ENCODE results near the gene CHEK1.

CHEK1 gene

DNA sequence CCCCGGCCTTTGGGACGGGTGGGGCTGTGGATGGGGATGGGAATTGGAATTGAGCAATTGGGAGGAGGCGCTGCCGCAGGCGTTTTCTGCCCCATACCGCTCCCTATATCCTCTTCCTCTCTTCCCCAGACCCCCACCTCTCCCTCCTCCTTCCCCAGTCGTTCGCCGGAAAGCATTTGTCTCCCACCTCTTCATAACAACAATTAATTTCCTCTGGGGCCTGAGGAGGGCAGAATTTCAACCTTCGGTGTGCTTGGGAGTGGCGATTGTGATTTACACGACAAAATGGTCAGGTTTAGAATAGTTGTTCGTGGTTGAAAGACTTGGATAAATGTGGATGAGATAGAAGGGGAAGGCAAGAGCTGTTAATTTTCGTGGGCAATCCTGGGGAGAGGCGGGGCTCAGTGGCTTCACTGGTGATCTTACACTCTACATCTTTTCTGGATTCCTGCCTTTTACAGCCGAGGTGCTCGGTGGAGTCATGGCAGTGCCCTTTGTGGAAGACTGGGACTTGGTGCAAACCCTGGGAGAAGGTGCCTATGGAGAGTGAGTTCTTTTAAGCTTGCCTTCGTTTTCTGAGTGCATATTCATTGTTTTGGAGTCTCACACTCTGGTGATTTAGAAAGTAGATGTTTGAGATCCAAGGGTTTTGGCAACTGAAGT is 1.5 kb downstream of the CHEK1 start:
- peak; percentile 90 for DNase-seq

DNA sequence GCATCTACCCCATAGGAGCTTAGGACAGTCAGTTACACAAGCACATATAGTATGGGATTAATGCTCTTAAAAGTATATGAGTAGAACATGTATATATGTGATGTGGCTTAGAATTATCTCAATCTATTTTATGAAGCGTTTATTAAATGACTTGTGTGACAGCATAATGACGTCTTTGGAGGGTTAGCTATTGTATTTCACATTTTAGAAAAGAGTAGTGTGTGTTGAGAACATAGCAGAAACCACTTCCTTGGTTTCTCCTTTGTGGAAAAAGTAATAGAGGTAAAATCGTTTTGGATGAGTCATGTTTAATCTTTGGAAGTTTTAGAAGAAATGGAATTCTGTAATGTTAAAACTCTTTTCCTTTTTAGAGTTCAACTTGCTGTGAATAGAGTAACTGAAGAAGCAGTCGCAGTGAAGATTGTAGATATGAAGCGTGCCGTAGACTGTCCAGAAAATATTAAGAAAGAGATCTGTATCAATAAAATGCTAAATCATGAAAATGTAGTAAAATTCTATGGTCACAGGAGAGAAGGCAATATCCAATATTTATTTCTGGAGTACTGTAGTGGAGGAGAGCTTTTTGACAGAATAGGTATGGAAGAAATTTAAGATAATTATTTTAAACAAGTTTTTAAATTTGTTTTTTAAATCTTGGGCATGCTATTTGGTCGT is 2.4 kb downstream of the CHEK1 start:
- DNase-seq = no peak

DNA sequence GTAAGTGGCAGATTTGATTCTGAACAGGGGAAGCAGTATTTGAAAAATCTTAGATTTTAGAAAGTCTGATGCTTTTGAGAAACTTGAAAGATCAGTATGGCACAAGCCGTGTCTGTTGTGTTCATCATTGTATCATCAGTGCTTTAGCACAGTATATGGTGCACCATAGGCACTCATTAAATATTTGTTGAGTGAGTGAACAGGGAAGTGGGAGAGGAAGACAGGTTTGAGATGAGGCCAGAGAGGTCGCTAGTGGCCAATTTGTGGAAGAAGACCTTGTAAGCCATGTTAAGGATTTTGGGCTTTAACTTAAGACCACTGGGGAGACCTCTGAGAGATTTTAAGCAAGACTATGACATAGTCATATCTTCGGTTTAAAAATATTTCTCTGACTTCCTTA is 12.9 kb downstream of the CHEK1 start:
- no peak for DNase-seq

DNA sequence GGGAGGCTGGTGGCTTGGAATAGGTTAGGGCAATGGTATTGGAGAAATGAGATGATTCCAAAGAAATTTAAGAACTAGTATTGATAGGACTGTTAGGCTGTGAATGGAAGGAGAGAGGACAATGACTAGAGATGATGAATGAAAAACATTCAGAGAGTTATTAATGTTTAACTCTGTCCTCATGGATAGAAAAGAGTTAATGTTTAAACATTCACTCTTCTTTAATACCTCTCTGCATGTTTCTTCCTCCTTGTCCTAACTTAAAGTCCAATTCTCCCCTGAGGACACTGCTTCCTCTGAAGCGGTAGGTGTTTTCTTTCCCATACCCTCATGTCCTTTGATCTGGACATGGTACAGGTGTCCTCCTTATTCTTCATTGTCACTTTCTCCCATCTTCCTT is 13.4 kb downstream of the CHEK1 start:
- no peak for DNase-seq

DNA sequence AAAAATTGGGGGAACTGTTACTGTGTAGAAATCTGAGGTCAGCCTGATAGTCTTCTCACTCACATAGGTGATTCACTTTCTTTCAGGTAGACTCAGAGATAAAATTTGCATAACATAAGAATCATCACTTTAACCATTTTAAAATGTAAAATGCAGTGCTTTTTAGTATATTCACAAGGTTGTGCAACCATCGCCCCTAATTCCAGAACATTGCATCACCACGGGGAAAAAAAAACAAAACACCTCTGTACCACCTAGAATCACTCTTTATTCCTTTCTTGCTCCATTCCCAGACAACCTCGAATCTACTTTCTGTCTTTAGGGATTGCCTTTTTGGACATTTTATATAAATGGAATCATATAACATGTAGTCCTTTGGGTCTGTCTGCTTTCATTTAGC is 20.9 kb downstream of the CHEK1 start:
- no peak for DNase-seq

DNA sequence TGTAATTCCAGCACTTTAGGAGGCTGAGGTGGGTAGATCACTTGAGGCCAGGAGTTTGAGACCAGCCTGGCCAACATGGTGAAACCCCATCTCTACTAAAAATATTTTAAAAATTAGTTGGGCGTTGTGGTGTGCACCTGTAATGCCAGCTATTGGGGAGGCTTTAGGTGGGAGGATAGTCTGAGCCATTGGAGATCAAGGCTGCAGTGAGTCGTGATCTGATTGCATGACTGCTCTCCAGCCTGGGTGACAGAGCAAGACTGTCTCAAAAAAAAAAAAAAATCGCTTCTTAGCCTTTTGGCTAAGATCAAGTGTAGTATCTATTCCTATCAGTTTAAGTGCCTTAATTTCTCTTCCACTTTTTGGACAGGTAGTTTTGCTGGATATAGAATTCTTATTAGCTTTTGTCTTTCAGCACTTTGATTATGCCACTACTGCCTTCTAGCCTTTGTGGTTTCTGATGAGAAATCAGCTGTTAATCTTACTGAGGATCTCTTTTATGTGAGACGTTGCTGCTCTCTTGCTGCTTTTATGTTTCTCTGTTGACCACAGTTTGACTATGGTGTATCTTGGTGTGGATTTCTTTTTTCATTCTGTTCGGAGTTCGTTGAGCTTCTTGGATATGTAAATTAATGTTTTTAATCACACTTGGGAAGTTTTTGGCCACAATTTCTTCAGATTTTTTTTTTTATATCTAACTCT is 24.7 kb downstream of the CHEK1 start:
- no peak for DNase-seq

DNA sequence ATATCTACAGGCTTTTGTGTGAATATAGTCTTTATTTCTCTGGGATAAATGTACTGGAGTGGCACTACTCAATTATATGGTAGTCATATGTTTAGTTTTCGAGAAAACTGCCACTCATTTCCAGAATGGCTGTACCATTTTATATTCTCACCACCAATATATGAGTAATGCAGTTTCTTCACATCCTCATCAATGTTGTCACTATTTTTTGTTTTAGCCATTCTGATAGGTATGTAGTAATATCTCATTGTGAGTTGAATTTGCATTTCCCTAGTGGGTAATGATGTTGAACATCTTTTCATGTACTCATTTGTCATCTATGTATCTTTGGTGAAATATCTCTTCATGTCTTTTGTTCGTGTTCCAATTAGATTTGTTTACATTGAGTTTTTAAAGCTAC is 37.7 kb downstream of the CHEK1 start:
- DNase-seq = no peak

DNA sequence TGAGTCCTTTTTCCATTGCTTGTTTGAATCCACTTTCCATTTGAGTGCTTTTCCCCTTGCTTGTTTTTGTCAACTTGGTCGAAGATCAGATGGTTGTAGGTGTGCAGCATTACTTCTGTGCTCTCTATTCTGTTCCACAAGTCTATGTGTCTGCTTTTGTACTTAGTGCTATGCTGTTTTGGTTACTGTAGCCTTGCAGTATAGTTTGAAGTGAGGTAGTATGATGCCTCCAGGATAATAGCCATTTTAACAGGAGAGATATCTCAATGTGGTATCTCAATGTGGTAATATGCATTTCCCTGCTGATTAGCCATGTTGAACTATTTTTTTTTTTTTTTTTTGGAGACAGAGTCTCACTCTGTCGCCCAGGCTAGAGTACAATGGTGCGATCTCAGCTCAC is 38.9 kb downstream of the CHEK1 start:
- DNase-seq = no peak

DNA sequence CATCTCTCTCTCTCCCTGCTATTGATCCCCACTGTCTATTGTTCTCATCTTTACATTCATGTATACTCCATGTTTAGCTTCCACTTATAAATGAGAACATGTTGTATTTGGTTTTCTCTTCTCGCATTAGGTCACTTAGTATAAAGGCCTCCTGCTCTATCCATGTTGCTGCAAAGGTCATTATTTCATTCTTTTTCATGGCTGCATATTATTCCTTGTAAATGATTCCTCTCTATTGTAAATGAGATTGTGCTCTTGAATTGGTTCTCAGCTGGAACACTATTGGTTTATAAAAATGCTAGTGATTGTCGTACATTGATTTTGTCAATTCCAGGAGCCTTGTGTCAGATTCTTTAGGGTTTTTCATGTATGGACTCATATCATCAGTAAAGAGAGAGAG is 42.2 kb downstream of the CHEK1 start:
- no peak for DNase-seq

DNA sequence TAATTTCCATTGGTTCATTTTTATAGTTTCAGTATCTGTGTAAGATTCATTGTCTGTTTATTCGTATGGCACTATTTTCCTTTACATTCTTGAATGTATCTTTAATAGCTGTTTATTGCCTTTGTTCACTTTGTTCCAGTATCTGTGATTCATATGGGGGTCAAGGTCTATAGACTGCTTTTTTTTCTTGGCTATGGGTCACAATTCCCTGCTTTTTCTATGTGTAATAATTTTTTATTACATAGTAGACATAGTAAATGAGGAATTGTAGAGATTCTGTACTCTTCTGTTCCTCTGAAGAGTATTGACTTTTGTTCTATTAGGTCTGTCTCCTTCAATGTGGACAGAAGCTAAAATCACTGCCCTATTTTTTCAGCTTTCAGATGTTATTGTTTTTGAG is 45.2 kb downstream of the CHEK1 start:
- DNase-seq = no peak

DNA sequence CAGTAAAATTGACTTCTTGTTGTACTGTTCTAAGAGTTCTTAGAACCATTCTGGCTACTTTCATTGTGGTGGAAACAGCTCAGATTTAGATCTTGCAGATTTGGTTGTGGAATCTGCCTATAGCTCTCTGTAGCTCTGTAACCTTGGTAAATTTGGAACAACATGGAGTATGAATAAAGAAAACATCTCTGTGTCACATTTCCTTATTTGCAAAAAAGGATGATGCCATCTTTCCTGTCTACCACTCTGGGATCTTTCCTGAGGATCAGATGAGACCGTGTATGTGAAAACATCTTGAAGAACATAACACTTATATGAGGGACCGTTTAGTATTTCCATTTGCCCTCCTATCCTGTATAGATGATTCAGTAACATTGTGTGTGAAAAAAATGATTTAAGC is 46.6 kb downstream of the CHEK1 start:
- DNase-seq = no peak

DNA sequence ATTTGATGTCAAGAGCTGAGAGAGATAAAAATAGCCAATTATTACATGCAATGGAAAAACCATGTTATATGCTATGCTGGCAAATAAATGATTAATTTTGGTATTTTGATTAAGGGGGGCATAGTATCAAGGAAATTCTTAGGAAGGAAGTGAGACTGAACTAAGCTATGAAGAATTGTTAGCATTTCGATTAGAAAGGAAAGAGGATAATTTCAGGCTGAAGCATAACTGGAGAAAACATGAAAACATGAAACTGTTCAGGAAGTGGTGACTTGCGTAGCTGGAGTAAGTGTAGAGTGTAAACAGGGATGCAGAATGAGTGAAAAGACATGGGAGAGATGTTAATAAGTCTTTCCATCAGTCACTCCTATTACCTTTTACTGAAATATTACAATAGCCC is 49.2 kb downstream of the CHEK1 start:
- no peak for DNase-seq

DNA sequence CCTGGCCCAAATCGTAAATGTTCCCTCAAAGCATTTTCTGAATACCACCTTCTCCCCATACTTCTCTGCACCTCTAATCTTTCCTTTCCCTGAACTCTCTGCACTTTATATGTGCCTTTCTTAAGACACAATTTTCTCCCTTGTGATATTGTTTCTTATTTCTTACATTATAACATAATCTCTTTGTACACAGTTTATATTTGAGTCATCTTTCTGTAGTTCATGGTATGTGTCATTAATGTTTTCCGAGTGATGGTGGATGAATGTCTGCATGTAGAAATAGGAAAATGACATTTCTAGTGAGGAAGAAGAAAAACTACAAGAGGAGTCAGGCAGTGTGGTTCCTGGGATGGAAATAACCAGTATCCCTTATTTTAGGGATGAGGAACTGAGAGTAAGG is 50.2 kb downstream of the CHEK1 start:
- DNase-seq = no peak

DNA sequence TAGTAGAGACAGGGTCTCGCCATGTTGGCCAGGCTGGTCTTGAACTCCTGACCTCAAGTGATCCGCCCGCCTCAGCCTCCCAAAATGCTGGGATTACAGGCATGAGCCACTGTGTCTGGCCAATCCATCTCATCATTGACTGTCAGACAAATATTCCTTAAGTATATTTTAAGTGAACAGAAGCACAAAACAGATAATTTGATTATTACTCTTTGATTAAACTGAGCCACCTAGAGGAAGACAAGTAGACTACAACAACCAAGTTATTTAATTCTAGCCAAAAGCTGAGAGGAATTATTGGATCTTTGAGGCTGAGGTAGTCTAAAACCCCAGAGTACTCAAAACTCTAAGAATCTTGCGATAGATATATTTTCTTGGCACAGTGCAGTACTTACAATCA is 54.4 kb downstream of the CHEK1 start:
- DNase-seq = no peak

DNA sequence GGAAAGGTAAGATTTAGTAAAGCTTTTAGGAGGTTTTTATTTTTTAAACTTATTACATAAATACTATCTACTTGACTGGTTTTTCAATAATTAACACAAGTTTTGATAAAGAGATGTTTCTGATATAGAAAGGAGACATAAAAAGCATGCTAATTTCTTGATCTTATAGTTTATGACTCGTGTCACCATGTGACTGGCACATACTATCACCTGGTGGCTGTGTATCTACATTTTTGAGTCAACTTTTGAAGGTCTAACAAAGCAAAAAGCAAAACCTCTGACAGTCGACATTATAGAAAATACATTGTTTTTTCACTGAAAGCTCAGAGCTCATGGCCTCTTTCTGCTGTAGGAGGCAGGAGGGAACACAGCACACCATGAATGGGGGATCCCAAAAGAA is 54.9 kb downstream of the CHEK1 start:
- no peak for DNase-seq

DNA sequence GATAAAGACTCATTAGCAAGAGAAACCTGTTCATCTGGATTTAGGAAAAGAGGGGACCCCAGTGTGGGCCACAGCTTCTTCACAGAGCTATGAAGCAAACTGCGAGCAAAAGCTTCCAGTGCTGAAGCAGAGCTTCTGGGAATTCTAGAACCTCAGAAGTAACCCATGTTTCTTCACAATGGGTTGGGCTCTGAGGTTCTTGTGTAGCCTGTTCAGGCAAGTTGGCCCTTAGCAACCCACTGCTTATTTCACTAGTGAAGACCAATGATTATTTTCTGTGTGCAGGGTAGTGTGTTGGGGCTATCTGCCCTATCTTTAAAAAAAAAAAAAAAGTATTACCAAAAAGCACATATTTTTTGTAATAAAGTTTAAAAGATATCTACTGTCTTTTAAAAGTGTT is 55.8 kb downstream of the CHEK1 start, which contains the start of gene ACRV1:
TSS of gene ACRV1 (minus strand) at position 101 of the 400 bp plus-strand sequence. CDS start at position 34, 67 bp downstream.
- no peak for DNase-seq

DNA sequence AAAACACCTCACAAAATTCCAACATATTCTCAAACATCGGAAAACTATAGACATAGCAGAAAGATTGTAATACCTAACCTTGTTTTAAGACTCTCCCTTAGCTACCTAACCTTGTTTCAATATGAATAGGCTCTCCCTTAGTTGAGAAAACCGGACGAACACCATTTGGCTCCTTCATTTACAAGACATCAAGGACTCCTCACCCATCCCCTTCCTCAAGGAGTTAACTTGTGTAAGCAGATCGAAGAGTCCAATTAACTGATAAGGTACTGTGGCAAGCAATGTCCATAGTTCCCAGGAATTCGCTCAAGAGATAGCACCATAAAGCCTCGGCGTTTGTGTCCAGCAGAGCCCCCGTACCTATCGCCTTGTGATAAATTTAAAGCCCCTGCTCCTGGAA is 60.3 kb downstream of the CHEK1 start:
- DNase-seq = no peak

DNA sequence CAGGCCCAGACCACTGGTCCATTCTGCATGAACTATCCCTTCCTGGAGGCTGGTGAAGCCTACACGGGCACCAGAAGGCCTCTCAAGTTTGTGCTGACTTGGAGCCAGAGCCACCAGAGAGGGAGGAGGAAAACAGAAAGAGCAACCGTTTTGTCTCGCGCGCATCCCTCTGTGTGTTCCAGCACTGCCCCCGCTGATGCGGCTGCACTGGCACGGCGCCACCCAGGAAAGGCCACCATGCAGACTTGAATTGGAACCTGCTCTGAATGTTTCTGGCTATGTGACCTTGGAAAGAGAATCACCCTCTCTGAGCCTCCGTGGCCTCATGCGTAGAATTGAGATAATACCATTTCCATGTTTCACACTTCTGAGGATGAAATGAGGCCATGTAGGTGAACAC is 63.1 kb downstream of the CHEK1 start:
- DNase-seq = no peak

DNA sequence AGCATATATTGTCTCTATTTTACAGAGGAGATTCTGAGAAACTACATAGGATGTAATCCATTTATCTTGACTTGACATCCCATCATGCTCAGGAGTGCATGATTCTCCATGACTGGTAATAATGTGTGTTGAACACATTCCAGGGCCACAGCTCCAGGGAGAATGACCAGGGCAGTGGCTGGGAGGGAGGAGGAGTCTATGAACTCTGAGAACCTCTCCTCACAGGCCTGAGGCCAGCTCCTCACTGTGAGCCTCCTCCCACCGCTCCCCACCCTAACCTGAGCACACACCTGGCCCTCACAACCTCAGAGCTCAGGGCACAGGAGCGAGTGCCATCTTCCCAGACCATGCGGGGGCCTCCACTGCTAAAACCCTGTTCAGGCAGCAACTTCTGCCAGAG is 63.7 kb downstream of the CHEK1 start:
- no peak for DNase-seq

DNA sequence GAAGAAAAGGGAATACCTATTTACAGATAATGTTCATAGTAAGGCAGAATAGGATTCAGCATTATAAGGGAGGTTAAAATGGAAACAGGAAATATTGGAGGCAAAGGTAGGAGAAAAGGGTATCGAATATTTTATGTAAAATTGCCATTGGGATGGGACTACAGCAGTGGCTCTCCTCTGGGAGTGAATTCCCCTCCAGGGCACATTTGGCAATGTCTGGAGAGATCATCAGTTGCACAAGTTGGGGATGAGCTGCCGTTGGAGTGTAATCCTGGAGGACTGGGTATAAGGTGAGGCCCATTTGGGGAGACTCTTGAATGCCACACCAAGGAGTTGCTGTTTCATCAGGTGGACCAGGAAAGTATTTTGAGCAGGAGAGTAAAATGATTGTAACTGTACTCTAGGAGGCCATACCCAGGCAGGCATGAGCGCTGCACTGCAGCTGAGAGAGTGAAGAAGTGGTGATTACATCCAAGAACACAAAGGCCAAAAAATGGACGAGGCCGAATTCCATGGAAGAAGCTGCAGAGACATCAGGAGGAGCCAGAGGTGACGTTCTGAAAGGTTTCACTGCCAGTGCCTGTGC is 64.4 kb downstream of the CHEK1 start:
- DNase-seq = no peak

DNA sequence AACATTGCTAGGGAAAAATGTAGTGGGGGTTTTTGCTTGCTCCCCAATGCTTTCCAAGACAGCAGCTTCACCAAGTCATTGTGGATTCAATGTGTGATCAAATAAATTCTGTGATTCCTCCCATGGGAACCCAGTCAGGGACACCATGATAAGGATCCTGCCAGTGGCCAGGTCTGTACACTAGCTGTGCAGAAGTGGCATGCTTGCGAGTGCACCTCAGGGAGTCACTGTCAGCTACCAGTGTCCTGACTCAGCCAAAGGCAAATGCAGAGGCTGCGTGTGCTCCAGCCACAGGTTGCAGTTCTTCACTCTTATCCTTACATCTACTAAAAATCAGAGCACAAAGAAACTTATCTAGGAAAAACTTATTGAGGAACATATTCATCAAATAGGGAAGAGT is 65.0 kb downstream of the CHEK1 start:
- no peak for DNase-seq

DNA sequence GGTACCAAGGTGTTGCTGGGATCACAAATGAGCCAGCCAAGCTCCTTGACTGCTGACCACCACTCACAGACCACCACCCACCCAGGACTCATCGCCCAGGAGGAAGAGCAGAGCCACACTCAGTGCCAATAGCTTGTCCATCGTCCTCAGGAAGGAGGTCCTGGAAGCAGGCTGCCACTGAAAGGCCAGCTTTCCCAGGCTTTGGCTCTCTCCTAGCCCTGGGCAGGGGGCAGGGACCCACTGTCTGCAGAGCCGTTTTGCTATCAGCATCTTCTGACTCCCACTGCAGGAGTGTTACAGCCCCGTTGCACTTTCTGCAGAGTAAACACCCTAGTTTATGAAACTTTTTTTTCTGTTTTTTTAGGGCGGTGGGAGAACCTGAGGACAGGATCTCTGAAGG is 67.9 kb downstream of the CHEK1 start:
- DNase-seq = no peak

DNA sequence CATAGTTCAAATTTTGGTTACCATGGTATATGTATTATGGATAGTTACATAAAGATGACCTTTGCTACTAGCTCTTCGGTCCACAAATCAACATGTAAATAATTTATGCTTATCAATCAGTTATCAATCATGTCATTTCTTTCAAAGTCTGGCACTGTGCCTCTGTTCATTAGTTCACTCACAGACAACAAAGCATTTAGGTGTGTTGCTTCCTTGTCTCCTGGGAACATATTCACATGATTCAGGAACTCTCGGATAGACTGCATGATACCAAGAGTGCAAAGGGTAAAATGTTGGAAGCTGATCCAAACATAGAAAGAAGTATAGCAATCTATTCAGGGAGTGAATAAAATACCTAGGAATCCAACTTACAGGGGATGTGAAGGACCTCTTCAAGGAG is 70.0 kb downstream of the CHEK1 start:
- no peak for DNase-seq

DNA sequence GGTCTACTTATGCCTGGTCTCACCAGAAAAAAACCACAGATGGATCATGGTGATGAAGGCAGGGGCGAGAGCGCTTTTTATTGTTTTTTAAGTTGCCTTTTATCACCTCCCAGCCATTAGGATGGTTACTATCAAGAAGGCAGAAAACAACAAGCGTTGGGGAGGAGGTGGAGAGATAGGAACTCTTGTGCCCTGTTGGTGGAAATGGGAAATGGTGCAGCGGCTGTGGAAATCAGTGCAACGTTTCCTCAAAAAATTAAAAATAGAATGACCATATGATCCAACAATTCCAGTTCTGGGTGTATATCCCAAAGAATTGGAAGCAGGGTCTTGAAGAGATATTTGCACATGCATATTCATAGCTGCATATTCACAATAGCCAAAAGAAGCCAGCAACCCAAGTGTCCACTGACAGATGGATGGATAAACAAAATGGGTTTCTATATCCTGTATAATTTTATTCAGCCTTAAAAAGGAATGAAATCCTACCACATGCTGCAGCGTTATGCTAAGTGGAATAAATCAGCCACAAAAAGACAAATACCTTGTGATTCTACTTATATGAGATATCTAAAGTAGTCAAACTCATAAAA is 76.2 kb downstream of the CHEK1 start:
- no peak for DNase-seq

All from NCI-H82 (cell line).